Prostate gland (tissue), 2 donors: ENCODE data around the gene ZNF804A.

Source experiments
- POLR2A ChIP-seq: fragments of 450-650 bp; IDR thresholded peaks from one replicate; pipeline ENCODE4 v1.6.1; 2016; ENCODE audit warnings: antibody characterized with exemption, mild to moderate bottlenecking
- TF ChIP-seq, protein P1 (sequence below), 4 experiments: fragments of 200-600 bp in 2 of 4; fragments of 450-650 bp in 2 of 4; sonication (generic) in 2 of 4; IDR thresholded peaks; 1 replicate in 3 of 4; 2 replicates in 1 of 4; pipeline ENCODE4 v1.5.1; 2016 to 2019; ENCODE audit warnings: antibody characterized with exemption in 4 of 4, mild to moderate bottlenecking in 2 of 4, moderate library complexity in 2 of 4

GRCh38 chr2:184696644-184697043 is 98.3 kb downstream of the ZNF804A start:
- TF ChIP-seq, protein P1, sequence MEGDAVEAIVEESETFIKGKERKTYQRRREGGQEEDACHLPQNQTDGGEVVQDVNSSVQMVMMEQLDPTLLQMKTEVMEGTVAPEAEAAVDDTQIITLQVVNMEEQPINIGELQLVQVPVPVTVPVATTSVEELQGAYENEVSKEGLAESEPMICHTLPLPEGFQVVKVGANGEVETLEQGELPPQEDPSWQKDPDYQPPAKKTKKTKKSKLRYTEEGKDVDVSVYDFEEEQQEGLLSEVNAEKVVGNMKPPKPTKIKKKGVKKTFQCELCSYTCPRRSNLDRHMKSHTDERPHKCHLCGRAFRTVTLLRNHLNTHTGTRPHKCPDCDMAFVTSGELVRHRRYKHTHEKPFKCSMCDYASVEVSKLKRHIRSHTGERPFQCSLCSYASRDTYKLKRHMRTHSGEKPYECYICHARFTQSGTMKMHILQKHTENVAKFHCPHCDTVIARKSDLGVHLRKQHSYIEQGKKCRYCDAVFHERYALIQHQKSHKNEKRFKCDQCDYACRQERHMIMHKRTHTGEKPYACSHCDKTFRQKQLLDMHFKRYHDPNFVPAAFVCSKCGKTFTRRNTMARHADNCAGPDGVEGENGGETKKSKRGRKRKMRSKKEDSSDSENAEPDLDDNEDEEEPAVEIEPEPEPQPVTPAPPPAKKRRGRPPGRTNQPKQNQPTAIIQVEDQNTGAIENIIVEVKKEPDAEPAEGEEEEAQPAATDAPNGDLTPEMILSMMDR (IDR thresholded peaks at IDR 0.05), result no peak
- TF ChIP-seq POLR2A, result no peak
